Activated CD4-positive, alpha-beta memory T cell treated with anti-CD3 and anti-CD28 coated beads, Interleukin-2, amount 10 ng/mL, durations not matched to agents 7 days and 5 days (primary cell): ENCODE data around the gene VPS52. TPM values are rescaled to one million over a fixed set of nuclear protein-coding genes. Genes with fewer than 3 reads are reported as not detected.

Experiments used
- CTCF ChIA-PET: fragments of 350-600 bp; sonication (Branson Sonifier 250); formaldehyde crosslinking; loops from one replicate; lab custom pipeline; 2021; ENCODE audit warnings: antibody characterized with exemption, inconsistent platforms; lab: Charles Lee
- POLR2A ChIA-PET: fragments of 350-600 bp; sonication (Branson Sonifier 250); formaldehyde crosslinking; loops from one replicate; lab custom pipeline; 2021; ENCODE audit warnings: antibody characterized with exemption; lab: Charles Lee
- DNase-seq: peaks from one replicate; pipeline ENCODE4 v3.0.0-alpha.2; 2020
- H3K27ac Mint-ChIP-seq: one replicate; pipeline ENCODE4 v1.8.0; 2021; ENCODE audit warnings: mild to moderate bottlenecking, mixed read lengths
- H3K27me3 Mint-ChIP-seq: one replicate; pipeline ENCODE4 v1.8.0; 2021; ENCODE audit warnings: mixed read lengths
- H3K36me3 Mint-ChIP-seq: one replicate; pipeline ENCODE4 v1.8.0; 2021; ENCODE audit warnings: low read depth, mixed read lengths
- H3K4me1 Mint-ChIP-seq: one replicate; pipeline ENCODE4 v1.8.0; 2021; ENCODE audit warnings: mixed read lengths
- H3K4me3 Mint-ChIP-seq: one replicate; pipeline ENCODE4 v1.8.0; 2021; ENCODE audit warnings: mild to moderate bottlenecking, mixed read lengths
- H3K9me3 Mint-ChIP-seq: one replicate; pipeline ENCODE4 v1.8.0; 2021; ENCODE audit warnings: mixed read lengths
- total RNA-seq, 2 experiments: library from RNA; stranded (reverse); gene quantifications; one replicate each; pipeline ENCODE4 v1.2.3, GENCODE V29; 2021

Gene VPS52
- total RNA-seq, 2 experiments from 2014 or later = 53.1 to 59.7 TPM

DNA sequence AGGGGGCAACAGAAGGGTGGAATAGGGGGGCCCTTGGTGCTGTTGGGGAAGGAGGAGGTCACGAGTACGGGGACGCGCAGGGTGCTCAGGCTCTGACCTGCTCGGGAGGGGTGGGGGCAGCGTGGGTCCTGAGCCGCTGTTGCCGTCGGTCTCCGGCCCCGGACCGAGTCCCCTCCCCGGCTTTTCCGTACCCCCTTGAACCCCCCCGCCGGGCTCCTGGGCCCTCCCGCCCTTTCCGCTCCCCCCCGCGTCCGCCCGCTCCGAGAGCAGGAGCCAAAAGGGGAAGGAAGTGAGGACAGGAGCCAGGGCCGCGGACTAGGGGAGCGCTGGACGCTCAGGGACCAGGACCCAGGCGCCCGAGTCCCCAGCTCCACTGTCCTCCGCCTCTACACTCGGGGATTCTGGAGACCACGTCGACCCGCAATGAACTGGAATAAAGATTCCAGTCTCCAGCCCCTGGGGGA lies 27.1 kb upstream of the VPS52 start, which contains the start of gene RGL2:
Gene RGL2, minus strand, starts transcription at position 170 of the 464 bp plus-strand sequence. CDS start 332 bp downstream, outside the sequence.
- peak; percentile 75 for DNase-seq
- CTCF ChIA-PET = interaction anchor here (0.7 to 3.3 kb wide), 16 partner anchors 9 to 309 kb away, joined by 3 to 29 read pairs (median 4); partner anchors contain the start of genes B3GALT4, PFDN6, RPS18 and TAPBP
- no peaks in the 10 kb centered on the region for H3K9me3 Mint-ChIP-seq
- no peaks in the 10 kb centered on the region for H3K27me3 Mint-ChIP-seq
- H3K36me3 Mint-ChIP-seq = peaks cover 46% of the 10 kb centered on the region
- POLR2A ChIA-PET = interaction anchor here (0.7 to 14.3 kb wide), 16 partner anchors 9 to 371 kb away, joined by 3 to 234 read pairs (median 4); partner anchors contain the start of genes B3GALT4, PFDN6, RPS18 and TAPBP
- peak within 1 kb of the TSS; percentile 100 for H3K27ac Mint-ChIP-seq
- H3K4me1 Mint-ChIP-seq = peaks cover 40% of the 10 kb centered on the region
- peak within 1 kb of the TSS; percentile 95 for H3K4me3 Mint-ChIP-seq

DNA sequence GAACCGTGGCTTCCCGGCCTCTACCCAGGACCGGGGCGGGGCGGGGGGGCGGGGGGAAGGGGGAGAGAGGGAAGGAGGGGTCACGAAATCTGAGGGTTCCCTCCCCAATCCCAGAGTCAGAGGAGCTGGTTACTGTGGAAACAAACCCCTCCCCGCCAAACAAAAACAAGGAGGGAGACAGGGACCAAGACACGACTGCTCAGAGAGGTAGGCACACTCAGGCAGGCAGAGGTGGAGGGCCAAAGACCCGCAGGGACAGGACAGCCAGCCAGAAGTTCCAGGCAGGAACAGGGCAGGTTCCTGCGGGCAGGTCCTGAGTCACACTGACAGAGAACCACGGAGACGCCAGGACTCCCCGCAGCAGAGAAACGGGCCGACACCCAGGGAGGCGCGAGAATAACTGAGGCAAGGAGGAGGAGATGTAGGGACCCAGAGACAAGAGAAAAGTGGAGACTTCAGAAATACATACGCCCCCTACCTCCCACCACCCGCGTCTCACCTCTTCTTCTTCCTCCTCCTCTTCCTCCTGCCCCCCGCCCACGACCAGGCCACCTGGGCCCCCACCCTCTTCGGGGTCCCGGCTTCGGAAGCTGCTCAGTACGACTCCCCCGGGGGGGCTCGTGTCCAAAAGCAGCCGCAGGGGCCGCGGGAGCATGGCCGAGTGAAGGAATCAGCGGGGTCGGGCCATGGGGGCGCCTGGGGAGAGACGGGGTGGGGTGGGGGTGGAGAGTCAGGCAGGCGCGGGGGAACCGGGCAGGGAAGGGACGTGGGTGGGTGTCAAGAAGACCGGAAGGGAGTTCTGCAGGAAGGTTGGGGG lies 26.5 kb upstream of the VPS52 start:
- ChIA-PET CTCF (interaction anchor here (1.2 to 3.3 kb wide), 6 partner anchors 9 to 101 kb away, joined by 3 to 29 read pairs (median 10); partner anchors contain the start of genes B3GALT4, PFDN6, TAPBP and WDR46), POLR2A (interaction anchor here (1.2 to 14.3 kb wide), 10 partner anchors 9 to 327 kb away, joined by 3 to 234 read pairs (median 22); partner anchors contain the start of genes B3GALT4, PFDN6, RPS18 and TAPBP)
- Mint-ChIP-seq H3K4me1 (peaks cover 37% of the 10 kb centered on the region), H3K27me3 (no peaks in the 10 kb centered on the region), H3K9me3 (no peaks in the 10 kb centered on the region), H3K4me3 (peak overlapping the region; percentile 95), H3K36me3 (peaks cover 40% of the 10 kb centered on the region), H3K27ac (peak overlapping the region; percentile 100)
- peak; percentile 74 for DNase-seq

DNA sequence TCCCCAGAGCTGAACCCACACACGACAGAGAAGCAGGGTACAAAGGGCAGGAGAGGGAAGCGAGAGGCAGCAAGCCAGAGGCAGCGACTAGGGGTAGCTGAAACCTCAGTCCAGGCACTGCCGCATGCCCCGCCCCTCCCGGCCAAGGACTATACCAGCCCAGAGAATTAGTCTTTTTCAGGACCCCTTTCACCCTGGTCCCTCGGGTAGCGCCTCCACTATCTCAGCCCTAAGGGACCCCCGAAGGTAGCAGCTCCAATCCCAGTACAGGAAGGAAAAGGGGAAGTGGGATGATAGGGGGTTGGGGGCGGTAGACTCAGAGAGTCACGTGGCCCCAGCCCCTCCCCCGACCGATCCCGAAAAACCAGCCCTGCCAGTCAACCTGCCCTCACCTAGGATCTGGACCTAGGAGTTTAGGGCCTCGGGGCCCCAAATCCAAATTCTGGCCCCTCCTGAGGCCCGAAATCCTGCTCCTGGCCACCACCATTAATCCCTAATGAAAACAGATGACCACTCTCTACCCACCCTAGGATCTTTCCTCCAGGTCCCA lies 25.8 kb upstream of the VPS52 start:
- peaks cover 38% of the 10 kb centered on the region for H3K4me1 Mint-ChIP-seq
- no peaks in the 10 kb centered on the region for H3K9me3 Mint-ChIP-seq
- H3K27me3 Mint-ChIP-seq = no peaks in the 10 kb centered on the region
- CTCF ChIA-PET = interaction anchor here (1.8 to 3.3 kb wide), 2 partner anchors 8 to 20 kb away, joined by 5 to 29 read pairs; partner anchors contain the start of genes B3GALT4, PFDN6 and WDR46
- POLR2A ChIA-PET = interaction anchor here (2.7 to 14.3 kb wide), 5 partner anchors 8 to 47 kb away, joined by 12 to 234 read pairs (median 41); partner anchors contain the start of genes B3GALT4, PFDN6, RPS18 and TAPBP
- H3K4me3 Mint-ChIP-seq = peak overlapping the region; percentile 95
- H3K36me3 Mint-ChIP-seq = peaks cover 42% of the 10 kb centered on the region
- DNase-seq = no peak
- H3K27ac Mint-ChIP-seq = no peak overlapping the region

DNA sequence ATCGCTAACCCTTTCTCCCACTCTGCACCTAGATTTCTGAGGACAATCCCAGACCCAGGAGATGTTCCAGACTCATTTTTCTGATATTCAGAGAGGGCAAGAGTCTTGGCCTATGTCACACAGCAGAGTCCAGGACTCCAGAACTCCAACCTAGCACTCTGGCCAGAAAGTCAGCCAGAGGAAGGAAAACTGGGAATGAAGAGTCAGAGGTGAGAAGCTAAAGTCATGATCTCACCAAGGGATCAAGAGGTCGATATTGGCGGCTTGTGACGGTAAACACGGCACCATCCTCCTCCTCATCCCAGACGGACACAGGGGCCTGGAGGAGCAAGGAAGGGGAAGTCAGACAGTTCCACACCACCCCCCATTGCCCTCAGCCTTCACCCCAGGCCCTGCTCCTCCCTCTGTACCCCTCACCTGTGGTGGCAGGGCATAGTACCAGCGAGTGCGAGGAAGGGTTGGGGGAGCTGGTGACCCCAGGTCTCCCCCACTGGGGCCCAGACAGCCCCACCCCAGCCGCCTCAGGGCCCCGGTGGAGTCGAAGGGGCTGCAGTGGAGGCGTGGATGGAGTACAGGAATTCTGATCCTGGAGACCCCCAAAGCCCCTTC lies 25.2 kb upstream of the VPS52 start:
- Mint-ChIP-seq H3K27me3 (no peaks in the 10 kb centered on the region), H3K36me3 (peaks cover 41% of the 10 kb centered on the region), H3K27ac (peak overlapping the region; percentile 36), H3K4me3 (peak overlapping the region; percentile 95), H3K4me1 (peaks cover 41% of the 10 kb centered on the region), H3K9me3 (no peaks in the 10 kb centered on the region)
- ChIA-PET POLR2A (interaction anchor here (0.5 to 14.3 kb wide), 5 partner anchors 15 to 122 kb away, joined by 3 to 234 read pairs (median 12); partner anchors contain the start of genes B3GALT4, RPS18, TAPBP and VPS52), CTCF (interaction anchor here (1.8 to 3.3 kb wide), 2 partner anchors 8 to 20 kb away, joined by 5 to 29 read pairs; partner anchors contain the start of genes B3GALT4, PFDN6 and WDR46)
- DNase-seq = no peak

DNA sequence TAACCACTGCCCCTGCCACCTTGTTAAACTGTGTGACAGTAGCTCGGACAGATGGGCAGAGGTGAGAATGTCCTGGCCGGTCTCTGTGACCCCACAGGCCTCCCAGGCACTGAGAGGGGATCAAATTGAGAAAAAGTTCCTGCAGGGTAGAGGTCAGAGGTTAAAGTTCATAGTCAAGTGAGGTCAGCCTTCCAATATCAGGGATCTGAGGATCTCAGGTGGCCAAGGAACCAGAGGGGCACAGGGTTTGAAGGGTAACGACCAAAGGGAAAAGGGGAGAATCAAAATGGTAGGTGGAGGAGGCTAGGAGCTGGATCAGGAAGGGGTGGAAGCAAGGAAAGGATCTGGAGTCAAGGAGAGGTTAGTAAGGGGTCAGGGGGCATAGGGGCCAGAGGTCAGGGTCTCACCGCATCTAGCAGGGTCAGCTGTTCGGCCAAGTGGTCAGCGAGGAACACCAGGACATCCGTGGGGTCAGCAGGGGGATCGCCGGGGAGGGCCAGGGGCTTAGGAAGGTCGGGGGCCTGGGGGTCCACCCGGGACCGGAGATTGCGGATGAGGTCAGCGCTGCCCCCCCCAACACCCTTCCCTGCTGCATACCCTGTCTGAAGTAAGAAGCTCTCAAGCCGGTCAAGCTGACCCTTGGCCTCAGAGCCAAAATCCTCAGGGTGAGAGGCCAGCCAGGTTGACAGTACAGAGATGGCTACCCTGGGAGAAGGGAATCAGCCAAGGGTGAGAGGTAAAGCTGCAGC lies 24.1 kb upstream of the VPS52 start:
- Mint-ChIP-seq H3K27me3 (no peaks in the 10 kb centered on the region), H3K4me3 (no peak overlapping the region), H3K36me3 (peaks cover 37% of the 10 kb centered on the region), H3K9me3 (no peaks in the 10 kb centered on the region), H3K4me1 (peaks cover 40% of the 10 kb centered on the region), H3K27ac (peak overlapping the region; percentile 2)
- ChIA-PET CTCF (interaction anchor here (0.9 kb wide), 1 partner anchor 19 kb away, joined by 5 read pairs; the partner anchor contains the start of gene B3GALT4), POLR2A (interaction anchor here (0.9 to 14.3 kb wide), 5 partner anchors 16 to 124 kb away, joined by 3 to 234 read pairs (median 4); partner anchors contain the start of genes B3GALT4, RPS18, TAPBP and VPS52)
- no peak for DNase-seq

DNA sequence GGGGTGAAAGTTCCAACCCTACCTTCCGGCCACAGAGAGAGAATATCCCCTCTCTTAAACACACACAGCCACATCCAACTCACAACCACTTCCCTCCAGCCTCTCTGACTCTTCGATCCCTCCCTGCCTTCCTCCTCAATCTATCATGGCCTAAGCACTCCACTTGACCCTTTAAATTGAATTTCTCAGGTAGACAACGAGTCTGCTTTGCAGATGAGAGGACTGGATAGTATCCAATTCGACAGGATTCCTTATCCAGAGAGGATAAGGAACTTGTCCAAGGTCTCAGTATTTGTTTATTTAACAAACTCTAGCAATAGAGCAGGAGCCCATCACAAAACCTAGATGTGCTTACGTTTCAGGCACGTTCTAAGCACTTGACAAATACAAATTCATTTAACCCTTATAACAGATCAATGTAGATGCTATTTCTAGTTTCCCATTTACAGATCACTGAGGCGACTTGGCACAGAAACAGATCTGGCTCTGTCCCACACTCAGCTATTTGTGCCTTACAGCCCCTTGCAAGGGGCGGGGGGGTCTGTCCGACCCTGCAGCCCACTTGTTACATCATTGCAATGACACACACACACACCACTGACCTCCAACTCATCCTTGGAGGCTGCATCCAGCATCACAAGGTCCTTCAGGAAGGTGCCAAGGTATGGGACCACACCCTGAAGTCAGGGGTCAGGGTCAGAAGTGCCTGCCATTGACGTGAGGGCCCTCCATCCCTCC lies 22.6 kb upstream of the VPS52 start:
- Mint-ChIP-seq H3K4me1 (peaks cover 41% of the 10 kb centered on the region), H3K4me3 (no peak overlapping the region), H3K27ac (peak overlapping the region; percentile 50), H3K36me3 (peaks cover 29% of the 10 kb centered on the region), H3K27me3 (no peaks in the 10 kb centered on the region), H3K9me3 (no peaks in the 10 kb centered on the region)
- CTCF ChIA-PET = no interaction called here
- DNase-seq = no peak
- POLR2A ChIA-PET = interaction anchor here (3.9 to 14.3 kb wide), 2 partner anchors 15 to 22 kb away, joined by 12 to 234 read pairs; partner anchors contain the start of genes B3GALT4, RPS18 and VPS52

DNA sequence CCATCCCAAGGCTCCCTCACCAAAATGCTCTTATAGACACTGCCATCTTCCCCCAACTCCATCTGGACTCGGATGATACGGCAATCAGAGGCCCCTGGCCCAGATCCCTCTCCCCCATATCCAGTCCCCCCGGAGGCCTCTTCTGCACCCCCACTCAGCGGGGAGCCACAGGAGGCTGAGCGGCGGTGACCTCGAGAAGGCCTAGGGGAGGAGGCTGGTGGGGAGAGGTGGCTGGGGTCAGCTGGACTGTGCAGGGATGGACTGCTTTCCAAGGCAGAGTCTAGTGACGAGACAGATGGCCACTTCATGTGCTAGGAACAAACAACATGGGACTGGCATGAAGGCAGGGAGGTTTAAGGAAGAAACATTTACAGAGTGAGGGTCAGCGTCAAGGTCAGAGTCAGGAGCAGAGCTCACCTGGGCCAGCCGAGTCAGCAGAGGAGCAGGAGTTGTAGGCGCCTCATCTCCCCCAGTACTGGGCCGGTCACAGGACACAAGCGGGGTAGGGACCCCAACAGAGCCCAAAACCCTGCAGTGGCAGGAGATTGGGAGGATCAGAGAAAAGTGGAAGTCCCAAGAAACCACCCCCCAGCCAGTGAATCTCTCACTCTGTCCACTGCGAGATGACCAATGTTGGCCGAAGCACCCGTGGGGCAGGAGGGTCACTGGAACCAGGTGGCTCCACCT lies 21.5 kb upstream of the VPS52 start:
- Mint-ChIP-seq H3K27ac (no peak overlapping the region), H3K36me3 (peaks cover 27% of the 10 kb centered on the region), H3K4me3 (no peak overlapping the region), H3K9me3 (no peaks in the 10 kb centered on the region), H3K27me3 (no peaks in the 10 kb centered on the region), H3K4me1 (peaks cover 48% of the 10 kb centered on the region)
- POLR2A ChIA-PET = interaction anchor here (14.3 kb wide), 1 partner anchor 14 kb away, joined by 234 read pairs; the partner anchor contains the start of gene B3GALT4
- CTCF ChIA-PET = no interaction called here
- no peak for DNase-seq

DNA sequence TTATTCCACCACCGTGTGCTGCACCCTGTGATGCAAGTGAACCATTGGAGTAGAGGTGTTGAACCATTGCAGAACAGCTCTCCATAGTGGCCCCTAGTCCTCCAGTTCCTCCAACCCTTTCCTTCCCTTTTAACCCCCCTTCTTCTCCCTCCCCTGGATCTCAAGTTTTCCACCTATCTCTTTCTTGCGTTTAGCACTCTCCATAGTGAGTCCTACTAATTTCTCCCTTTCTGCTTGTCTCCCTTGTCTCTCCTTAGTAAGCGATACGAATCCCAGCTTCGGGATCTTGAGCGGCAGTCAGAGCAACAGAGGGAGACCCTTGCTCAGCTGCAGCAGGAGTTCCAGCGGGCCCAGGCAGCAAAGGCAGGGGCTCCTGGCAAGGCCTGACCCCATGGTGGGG lies 18.8 kb upstream of the VPS52 start:
- H3K27ac Mint-ChIP-seq = peak overlapping the region; percentile 80

DNA sequence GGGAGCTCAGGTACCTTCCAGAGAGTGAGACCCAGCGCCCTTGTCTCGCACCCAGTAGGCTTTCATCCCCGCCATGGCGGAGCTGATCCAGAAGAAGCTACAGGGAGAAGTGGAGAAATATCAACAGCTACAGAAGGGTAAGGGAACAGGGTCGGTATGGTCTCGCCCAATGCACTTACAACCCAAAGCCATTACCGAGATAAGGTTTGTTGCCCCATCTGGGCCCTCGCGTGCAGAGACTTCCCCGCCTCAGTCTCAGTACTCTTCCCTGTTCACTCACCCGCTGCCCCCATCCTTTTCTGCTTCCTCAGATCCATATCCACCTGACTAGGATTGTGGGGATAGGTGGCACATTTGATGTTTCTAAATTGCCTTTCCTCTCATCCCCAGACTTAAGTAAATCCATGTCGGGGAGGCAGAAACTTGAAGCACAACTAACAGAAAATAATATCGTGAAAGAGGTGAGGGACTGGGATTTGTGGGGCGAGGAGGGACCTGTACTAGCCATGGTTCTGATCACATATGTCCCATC lies 18.2 kb upstream of the VPS52 start:
- Mint-ChIP-seq H3K27ac (peak overlapping the region; percentile 80), H3K27me3 (no peaks in the 10 kb centered on the region), H3K4me3 (peak overlapping the region; percentile 90), H3K9me3 (no peaks in the 10 kb centered on the region), H3K36me3 (peaks cover 39% of the 10 kb centered on the region), H3K4me1 (peaks cover 47% of the 10 kb centered on the region)
- POLR2A ChIA-PET = interaction anchor here (1.0 to 14.3 kb wide), 16 partner anchors 9 to 318 kb away, joined by 3 to 234 read pairs (median 5); partner anchors contain the start of genes B3GALT4, KIFC1, RGL2 and RPS18
- DNase-seq = no peak
- CTCF ChIA-PET = interaction anchor here (0.5 to 3.1 kb wide), 8 partner anchors 9 to 137 kb away, joined by 3 to 29 read pairs (median 6); partner anchors contain the start of genes B3GALT4, RGL2, RPS18 and VPS52

More for the DNA sequence above, 18.8 kb upstream of the VPS52 start:
- DNase-seq = no peak
- Mint-ChIP-seq H3K4me3 (peak overlapping the region; percentile 90), H3K4me1 (peaks cover 48% of the 10 kb centered on the region), H3K9me3 (no peaks in the 10 kb centered on the region), H3K36me3 (peaks cover 40% of the 10 kb centered on the region), H3K27me3 (no peaks in the 10 kb centered on the region)
- ChIA-PET POLR2A (interaction anchor here (1.2 to 14.3 kb wide), 8 partner anchors 8 to 55 kb away, joined by 4 to 234 read pairs (median 24); partner anchors contain the start of genes B3GALT4, RGL2, RPS18 and TAPBP), CTCF (interaction anchor here (0.7 to 3.1 kb wide), 3 partner anchors 8 to 136 kb away, joined by 3 to 29 read pairs (median 20); partner anchors contain the start of genes B3GALT4 and RGL2)
